Gastrocnemius medialis (tissue), 4 donors: ENCODE measurements around the gene SOWAHA.
A peak's percentile ranks its signal among the peaks of the same experiment; 100 is the strongest.

Source experiments
- POLR2A ChIP-seq, 2 donors: fragments of 450-650 bp; IDR thresholded peaks; one replicate each; pipeline ENCODE4 v1.6.1; 2017; ENCODE audit warnings: antibody characterized with exemption in 2 of 2, mild to moderate bottlenecking in 2 of 2, moderate library complexity in 2 of 2
- TF ChIP-seq, protein P1 (sequence below), 5 experiments: fragments of 450-650 bp in 3 of 5; fragments of 200-600 bp in 2 of 5; sonication (generic) in 2 of 5; IDR thresholded peaks in 4 of 5; conservative IDR thresholded peaks in 1 of 5; 1 replicate in 4 of 5; 2 replicates in 1 of 5; pipeline ENCODE4 v1.5.1; 2016 to 2019; ENCODE audit warnings: antibody characterized with exemption in 5 of 5, mild to moderate bottlenecking in 3 of 5, moderate library complexity in 3 of 5

DNA sequence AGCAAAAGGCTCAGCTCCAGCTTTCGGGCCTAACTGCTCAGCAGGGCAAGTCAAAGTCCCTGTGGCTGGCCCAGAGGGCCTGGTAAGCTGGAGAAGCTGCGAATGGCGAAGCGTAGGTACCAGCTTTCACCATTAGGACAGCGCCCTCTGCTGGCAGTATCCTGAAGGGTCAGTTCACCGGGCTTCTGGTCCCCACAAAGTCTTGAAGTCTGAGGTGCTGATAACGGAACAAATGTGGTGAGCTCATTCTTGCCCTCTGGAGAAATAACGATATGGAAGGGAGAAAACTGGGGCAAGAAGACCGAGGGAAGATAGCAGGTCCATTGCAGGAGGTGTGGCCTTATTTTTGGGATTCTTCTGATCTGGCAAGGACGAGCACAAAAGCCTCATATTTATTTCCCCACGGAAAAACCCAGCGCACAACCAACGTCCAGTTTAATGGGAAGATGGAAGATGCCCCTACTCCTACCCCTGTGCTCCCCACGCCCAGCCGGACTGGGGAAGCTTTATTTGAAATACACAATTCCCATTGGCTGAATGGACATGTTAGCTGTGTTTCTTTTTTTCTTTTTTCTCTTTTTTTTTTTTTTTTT lies 7.2 kb downstream of the SOWAHA start:
- TF ChIP-seq, protein P1, sequence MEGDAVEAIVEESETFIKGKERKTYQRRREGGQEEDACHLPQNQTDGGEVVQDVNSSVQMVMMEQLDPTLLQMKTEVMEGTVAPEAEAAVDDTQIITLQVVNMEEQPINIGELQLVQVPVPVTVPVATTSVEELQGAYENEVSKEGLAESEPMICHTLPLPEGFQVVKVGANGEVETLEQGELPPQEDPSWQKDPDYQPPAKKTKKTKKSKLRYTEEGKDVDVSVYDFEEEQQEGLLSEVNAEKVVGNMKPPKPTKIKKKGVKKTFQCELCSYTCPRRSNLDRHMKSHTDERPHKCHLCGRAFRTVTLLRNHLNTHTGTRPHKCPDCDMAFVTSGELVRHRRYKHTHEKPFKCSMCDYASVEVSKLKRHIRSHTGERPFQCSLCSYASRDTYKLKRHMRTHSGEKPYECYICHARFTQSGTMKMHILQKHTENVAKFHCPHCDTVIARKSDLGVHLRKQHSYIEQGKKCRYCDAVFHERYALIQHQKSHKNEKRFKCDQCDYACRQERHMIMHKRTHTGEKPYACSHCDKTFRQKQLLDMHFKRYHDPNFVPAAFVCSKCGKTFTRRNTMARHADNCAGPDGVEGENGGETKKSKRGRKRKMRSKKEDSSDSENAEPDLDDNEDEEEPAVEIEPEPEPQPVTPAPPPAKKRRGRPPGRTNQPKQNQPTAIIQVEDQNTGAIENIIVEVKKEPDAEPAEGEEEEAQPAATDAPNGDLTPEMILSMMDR (IDR thresholded peaks at IDR 0.05 in 4 of 5, conservative IDR thresholded peaks at IDR 0.05 in 1 of 5): peak; percentile 66 to 89 (median 82)
- TF ChIP-seq POLR2A (IDR thresholded peaks at IDR 0.05): no peak
